Urinary bladder (tissue), 4 donors: ENCODE measurements around the gene HSD17B11. TPM values are rescaled to one million over a fixed set of nuclear protein-coding genes. Genes with fewer than 3 reads are reported as not detected.
"Not testable (repeated sequence)": the region's sequence is repeated elsewhere in the genome, so short reads cannot be mapped to it uniquely, and the experiment has no call there.

ENCODE experiments used
- DNase-seq: peaks from one replicate; pipeline ENCODE4 v3.0.0-alpha.2; 2015; ENCODE audit errors: extremely low spot score
- H3K27ac ChIP-seq: one replicate; pipeline ENCODE4 v1.5.1; 2013; ENCODE audit warnings: low read depth, mild to moderate bottlenecking, moderate library complexity
- H3K36me3 ChIP-seq: one replicate; pipeline ENCODE4 v1.6.1; 2013; ENCODE audit warnings: mild to moderate bottlenecking, moderate library complexity; ENCODE audit not compliant: insufficient read depth
- H3K4me1 ChIP-seq: one replicate; pipeline ENCODE4 v1.6.1; 2013; ENCODE audit warnings: mild to moderate bottlenecking, moderate library complexity; ENCODE audit not compliant: insufficient read depth
- H3K4me3 ChIP-seq: one replicate; pipeline ENCODE4 v1.5.1; 2013; ENCODE audit warnings: low read depth, low read length
- WGBS: extraction: QIAGEN DNeasy Blood & Tissue Kit; methylation state at CpG from one replicate; pipeline ENCODE4 v1.1.7; 2013; 5-methylcytosine and 5-hydroxymethylcytosine counted together
- polyA plus RNA-seq: library from polyadenylated mRNA; stranded (reverse); fragments of 200-250 nt; gene quantifications from one replicate; pipeline ENCODE4 v1.2.3, GENCODE V29; 2013
- total RNA-seq: library from RNA; depleted of rRNA; stranded (reverse); fragments of >200 nt; gene quantifications from one replicate; pipeline ENCODE4 v1.2.3, GENCODE V29; 2014
- donor health status: healthy with polysubstance abuse.
- donor health status: healthy.

Gene HSD17B11
- total and polyA plus RNA-seq, 2 donors, result 79.2 to 92.4 TPM

GRCh38 chr4:87326460-87326859 is 64.5 kb downstream of the HSD17B11 start:
- H3K4me1 ChIP-seq, result no peaks in the 10 kb centered on the region
- H3K27ac ChIP-seq, result no peak overlapping the region
- 55% methylated on average over 3 of the region's 3 CpGs for WGBS
- DNase-seq, result no peak
- H3K4me3 ChIP-seq, result no peak overlapping the region
- no peaks in the 10 kb centered on the region for H3K36me3 ChIP-seq

GRCh38 chr4:87322754-87323153 is 68.2 kb downstream of the HSD17B11 start, which contains the start of gene HSD17B13:
Gene HSD17B13, minus strand, starts transcription at chr4:87322882. Its CDS starts 41 bp downstream, at chr4:87322841.
- DNase-seq, result no peak
- WGBS, result 42% methylated on average over 2 of the region's 2 CpGs
- no peak within 1 kb of the TSS for H3K27ac ChIP-seq
- no peak within 1 kb of the TSS for H3K4me3 ChIP-seq
- no peaks in the 10 kb centered on the region for H3K36me3 ChIP-seq
- no peaks in the 10 kb centered on the region for H3K4me1 ChIP-seq

- H3K4me1 ChIP-seq, result no peaks in the 10 kb centered on the region
- H3K36me3 ChIP-seq, result no peaks in the 10 kb centered on the region
- no peak for DNase-seq
- 13% methylated on average over 5 of the region's 5 CpGs for WGBS
- H3K4me3 ChIP-seq, result no peak overlapping the region
- no peak overlapping the region for H3K27ac ChIP-seq
These were observed 69.1 kb downstream of the HSD17B11 start for GRCh38 chr4:87321888-87322287.

- no peak for DNase-seq
- no peak overlapping the region for H3K4me3 ChIP-seq
- no peaks in the 10 kb centered on the region for H3K36me3 ChIP-seq
- H3K27ac ChIP-seq, result no peak overlapping the region
- WGBS, result 43% methylated on average over 1 of the region's 1 CpG
- no peaks in the 10 kb centered on the region for H3K4me1 ChIP-seq
These were observed 73.5 kb downstream of the HSD17B11 start for GRCh38 chr4:87317527-87317926.

- 72% methylated on average over 3 of the region's 3 CpGs for WGBS
- Histone ChIP-seq H3K27ac (peak overlapping the region; percentile 16), H3K36me3 (no peaks in the 10 kb centered on the region), H3K4me1 (no peaks in the 10 kb centered on the region), H3K4me3 (no peak overlapping the region)
- DNase-seq, result no peak
These were observed 74.0 kb downstream of the HSD17B11 start for GRCh38 chr4:87316961-87317360.

- DNase-seq, H3K4me3 ChIP-seq, H3K27ac ChIP-seq, H3K4me1 ChIP-seq, H3K36me3 ChIP-seq: not testable (repeated sequence)
- 54% methylated on average over 4 of the region's 4 CpGs for WGBS
These were observed 76.0 kb downstream of the HSD17B11 start for GRCh38 chr4:87315000-87315399.

GRCh38 chr4:87313756-87314155 is 77.2 kb downstream of the HSD17B11 start:
- no peak overlapping the region for H3K27ac ChIP-seq
- 84% methylated on average over 3 of the region's 3 CpGs for WGBS
- H3K4me3 ChIP-seq, result no peak overlapping the region
- no peaks in the 10 kb centered on the region for H3K4me1 ChIP-seq
- no peak for DNase-seq
- H3K36me3 ChIP-seq, result no peaks in the 10 kb centered on the region

- no peak overlapping the region for H3K27ac ChIP-seq
- H3K4me3 ChIP-seq, result no peak overlapping the region
- H3K4me1 ChIP-seq, result no peaks in the 10 kb centered on the region
- WGBS, result 95% methylated on average over 3 of the region's 3 CpGs
- DNase-seq, result no peak
- H3K36me3 ChIP-seq, result no peaks in the 10 kb centered on the region
These were observed 79.3 kb downstream of the HSD17B11 start for GRCh38 chr4:87311684-87312083.

- Histone ChIP-seq H3K4me3 (no peak overlapping the region), H3K27ac (no peak overlapping the region), H3K4me1 (no peaks in the 10 kb centered on the region), H3K36me3 (no peaks in the 10 kb centered on the region)
- 41% methylated on average over 4 of the region's 4 CpGs for WGBS
- DNase-seq, result no peak
These were observed 80.2 kb downstream of the HSD17B11 start for GRCh38 chr4:87310691-87311335.

- no peak overlapping the region for H3K27ac ChIP-seq
- H3K4me3 ChIP-seq, result no peak overlapping the region
- H3K4me1 ChIP-seq, result no peaks in the 10 kb centered on the region
- no peak for DNase-seq
- no peaks in the 10 kb centered on the region for H3K36me3 ChIP-seq
- 83% methylated on average over 2 of the region's 2 CpGs for WGBS
These were observed 81.4 kb downstream of the HSD17B11 start for GRCh38 chr4:87309625-87310024.

GRCh38 chr4:87306056-87306455 is 84.9 kb downstream of the HSD17B11 start:
- no peak for DNase-seq
- 95% methylated on average over 1 of the region's 1 CpG for WGBS
- Histone ChIP-seq H3K27ac (no peak overlapping the region), H3K36me3 (no peaks in the 10 kb centered on the region), H3K4me1 (no peaks in the 10 kb centered on the region), H3K4me3 (no peak overlapping the region)

- DNase-seq, result no peak
- 82% methylated on average over 7 of the region's 7 CpGs for WGBS
- no peak overlapping the region for H3K4me3 ChIP-seq
These were observed 85.4 kb downstream of the HSD17B11 start for GRCh38 chr4:87305562-87305961.

GRCh38 chr4:87304745-87305432 is 86.1 kb downstream of the HSD17B11 start:
- H3K27ac ChIP-seq, result no peak overlapping the region
- WGBS, result 69% methylated on average over 10 of the region's 10 CpGs
- peak; percentile 55 for DNase-seq
- no peaks in the 10 kb centered on the region for H3K4me1 ChIP-seq
- H3K4me3 ChIP-seq, result no peak overlapping the region
- no peaks in the 10 kb centered on the region for H3K36me3 ChIP-seq

More at GRCh38 chr4:87305562-87305961, 85.4 kb downstream of the HSD17B11 start:
- H3K36me3 ChIP-seq, result no peaks in the 10 kb centered on the region
- H3K27ac ChIP-seq, result no peak overlapping the region
- no peaks in the 10 kb centered on the region for H3K4me1 ChIP-seq

- no peak for DNase-seq
- no peaks in the 10 kb centered on the region for H3K4me1 ChIP-seq
- 73% methylated on average over 4 of the region's 4 CpGs for WGBS
- H3K4me3 ChIP-seq, result no peak overlapping the region
- H3K27ac ChIP-seq, result no peak overlapping the region
- no peaks in the 10 kb centered on the region for H3K36me3 ChIP-seq
These were observed 91.1 kb downstream of the HSD17B11 start for GRCh38 chr4:87299898-87300297.
